Measurements from ENCODE around the gene CLCN2.

The CLCN2 gene

DNA sequence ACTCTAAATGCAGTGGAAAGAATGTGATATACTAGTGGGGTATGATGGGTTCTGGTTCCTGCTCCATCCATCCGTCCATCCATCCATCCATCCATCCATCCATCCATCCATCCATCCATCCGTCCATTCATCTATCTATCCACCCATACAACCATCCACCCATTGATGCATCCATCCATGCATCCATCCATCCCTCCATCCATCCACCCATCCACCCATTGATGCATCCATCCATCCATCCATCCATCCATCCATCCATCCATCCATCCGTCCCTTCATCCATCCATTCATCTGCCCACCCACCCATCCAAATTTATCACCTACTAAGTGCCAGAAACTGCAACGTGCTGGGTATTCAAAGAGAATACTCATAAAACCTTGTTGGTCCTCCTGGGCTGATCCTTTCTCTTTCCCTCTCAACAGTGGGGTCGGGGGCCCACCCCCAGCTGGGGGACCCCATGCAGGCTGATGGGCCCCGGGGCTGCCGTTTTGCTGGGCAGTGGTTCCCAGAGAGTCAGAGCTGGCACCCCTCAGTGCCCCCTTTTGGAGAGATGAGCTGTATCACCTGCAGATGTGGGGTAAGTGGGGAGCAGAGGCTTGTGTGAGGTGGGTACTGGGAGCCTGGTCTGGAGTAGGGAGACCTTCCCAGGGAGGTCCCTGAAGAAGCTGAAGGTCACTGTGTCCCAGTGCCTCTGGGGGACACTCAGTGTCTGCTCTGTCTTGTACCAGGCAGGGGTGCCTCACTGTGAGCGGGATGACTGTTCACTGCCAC lies 26.9 kb upstream of the CLCN2 start:
- WGBS (ENCODE audit: insufficient coverage, insufficient read length): no CpG with 5 or more reads among the region's 8 CpGs
- no peaks in the 10 kb centered on the region for H3K9me3 ChIP-seq (ENCODE audit: control insufficient read depth, insufficient read depth, low read length)
- no peaks in the 10 kb centered on the region for H3K4me1 ChIP-seq (ENCODE audit: control insufficient read depth, insufficient read depth, low read length)
- H3K27me3 ChIP-seq (ENCODE audit: control insufficient read depth, insufficient read depth, low read length): no peaks in the 10 kb centered on the region
- H3K4me3 ChIP-seq (ENCODE audit: low read length): no peak overlapping the region
- H3K36me3 ChIP-seq (ENCODE audit: control insufficient read depth, insufficient read depth, low read length): no peaks in the 10 kb centered on the region
- no peak overlapping the region for H3K27ac ChIP-seq (ENCODE audit: low read length)
- no peak for DNase-seq (ENCODE audit: low read depth, low spot score)

DNA sequence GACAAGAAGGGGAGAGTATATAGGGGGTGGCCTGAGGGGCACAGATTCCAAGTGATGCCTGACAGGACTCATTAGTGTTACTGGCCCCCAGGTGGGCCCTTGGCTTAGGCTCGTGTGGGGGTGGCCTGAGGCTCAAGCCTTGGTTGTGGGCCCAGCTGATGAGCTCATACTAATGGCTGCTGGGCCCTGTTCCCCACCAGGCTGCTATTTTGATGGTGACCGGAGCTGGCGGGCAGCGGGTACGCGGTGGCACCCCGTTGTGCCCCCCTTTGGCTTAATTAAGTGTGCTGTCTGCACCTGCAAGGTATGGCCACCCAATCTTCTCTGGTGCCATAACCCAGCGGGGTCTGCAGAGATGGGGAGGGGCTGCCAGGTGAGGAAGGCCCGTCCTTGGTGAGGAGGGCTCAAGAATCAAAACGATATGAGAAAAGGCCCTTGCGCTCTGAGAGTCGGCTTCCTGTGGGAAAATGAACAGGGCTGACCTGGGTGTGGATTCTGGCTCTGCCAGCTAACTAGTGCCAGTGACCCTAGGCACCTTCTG lies 25.8 kb upstream of the CLCN2 start:
- Histone ChIP-seq H3K27ac (ENCODE audit: low read length) (no peak overlapping the region), H3K4me3 (ENCODE audit: low read length) (no peak overlapping the region), H3K36me3 (ENCODE audit: control insufficient read depth, insufficient read depth, low read length) (no peaks in the 10 kb centered on the region), H3K9me3 (ENCODE audit: control insufficient read depth, insufficient read depth, low read length) (no peaks in the 10 kb centered on the region), H3K27me3 (ENCODE audit: control insufficient read depth, insufficient read depth, low read length) (peaks cover 2% of the 10 kb centered on the region; the same call in 1 of the 2 replicates), H3K4me1 (ENCODE audit: control insufficient read depth, insufficient read depth, low read length) (no peaks in the 10 kb centered on the region)
- WGBS (ENCODE audit: insufficient coverage, insufficient read length): no CpG with 5 or more reads among the region's 12 CpGs
- no peak for DNase-seq (ENCODE audit: low read depth, low spot score)

DNA sequence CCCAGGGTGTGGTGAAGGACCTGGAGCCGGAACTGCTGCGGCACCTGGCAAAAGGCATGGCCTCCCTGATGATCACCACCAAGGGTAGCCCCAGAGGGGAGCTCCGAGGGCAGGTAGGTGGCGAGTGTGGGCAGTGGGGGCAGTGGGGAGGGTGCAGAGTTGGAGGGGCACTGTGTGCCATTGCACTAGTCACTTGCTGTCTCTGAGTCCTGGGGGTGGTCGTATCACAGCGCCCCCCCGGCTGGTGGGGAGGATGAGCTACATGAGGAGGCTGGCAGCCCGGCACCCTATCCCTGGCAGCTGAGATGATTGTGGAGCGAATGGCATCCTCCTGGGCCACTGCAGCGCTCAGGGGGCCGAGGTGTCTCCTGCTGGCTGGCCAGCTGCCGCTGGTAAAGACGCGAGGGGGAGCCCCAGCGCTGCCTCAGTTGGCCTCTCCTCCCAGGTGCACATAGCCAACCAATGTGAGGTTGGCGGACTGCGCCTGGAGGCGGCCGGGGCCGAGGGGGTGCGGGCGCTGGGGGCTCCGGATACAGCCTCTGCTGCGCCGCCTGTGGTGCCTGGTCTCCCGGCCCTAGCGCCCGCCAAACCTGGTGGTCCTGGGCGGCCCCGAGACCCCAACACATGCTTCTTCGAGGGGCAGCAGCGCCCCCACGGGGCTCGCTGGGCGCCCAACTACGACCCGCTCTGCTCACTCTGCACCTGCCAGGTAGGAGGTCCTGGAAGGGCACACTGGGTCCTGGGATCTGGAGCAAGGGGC lies 24.8 kb upstream of the CLCN2 start:
- Histone ChIP-seq H3K36me3 (ENCODE audit: control insufficient read depth, insufficient read depth, low read length) (no peaks in the 10 kb centered on the region), H3K9me3 (ENCODE audit: control insufficient read depth, insufficient read depth, low read length) (no peaks in the 10 kb centered on the region), H3K4me3 (ENCODE audit: low read length) (no peak overlapping the region), H3K27me3 (ENCODE audit: control insufficient read depth, insufficient read depth, low read length) (peaks cover 12% of the 10 kb centered on the region), H3K27ac (ENCODE audit: low read length) (no peak overlapping the region), H3K4me1 (ENCODE audit: control insufficient read depth, insufficient read depth, low read length) (no peaks in the 10 kb centered on the region; the same call in 1 of the 2 replicates)
- DNase-seq (ENCODE audit: low read depth, low spot score): no peak
- WGBS (ENCODE audit: insufficient coverage, insufficient read length): no CpG with 5 or more reads among the region's 37 CpGs

DNA sequence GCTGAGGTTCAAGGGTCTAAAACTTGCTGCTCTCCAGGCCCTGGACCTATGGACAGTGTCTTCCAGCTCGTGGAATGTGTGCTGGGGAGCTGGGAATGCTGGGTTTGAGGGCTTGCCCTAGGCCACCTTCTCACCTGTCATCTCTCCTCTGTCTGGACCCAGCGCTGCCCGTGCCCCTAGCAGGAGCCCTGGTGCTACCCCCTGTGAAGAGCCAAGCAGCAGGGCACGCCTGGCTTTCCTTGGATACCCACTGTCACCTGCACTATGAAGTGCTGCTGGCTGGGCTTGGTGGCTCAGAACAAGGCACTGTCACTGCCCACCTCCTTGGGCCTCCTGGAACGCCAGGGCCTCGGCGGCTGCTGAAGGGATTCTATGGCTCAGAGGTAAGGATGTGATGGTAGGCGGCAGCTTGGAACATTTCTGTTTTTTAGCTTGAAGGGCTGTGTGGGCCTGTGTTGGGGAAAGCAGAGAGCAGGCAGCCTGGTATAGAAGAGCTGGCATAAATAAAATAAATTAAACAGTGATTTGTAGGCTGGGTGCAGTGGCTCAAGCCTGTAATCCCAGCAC lies 23.5 kb upstream of the CLCN2 start:
- no peak for DNase-seq (ENCODE audit: low read depth, low spot score)
- no CpG with 5 or more reads among the region's 8 CpGs for WGBS (ENCODE audit: insufficient coverage, insufficient read length)

DNA sequence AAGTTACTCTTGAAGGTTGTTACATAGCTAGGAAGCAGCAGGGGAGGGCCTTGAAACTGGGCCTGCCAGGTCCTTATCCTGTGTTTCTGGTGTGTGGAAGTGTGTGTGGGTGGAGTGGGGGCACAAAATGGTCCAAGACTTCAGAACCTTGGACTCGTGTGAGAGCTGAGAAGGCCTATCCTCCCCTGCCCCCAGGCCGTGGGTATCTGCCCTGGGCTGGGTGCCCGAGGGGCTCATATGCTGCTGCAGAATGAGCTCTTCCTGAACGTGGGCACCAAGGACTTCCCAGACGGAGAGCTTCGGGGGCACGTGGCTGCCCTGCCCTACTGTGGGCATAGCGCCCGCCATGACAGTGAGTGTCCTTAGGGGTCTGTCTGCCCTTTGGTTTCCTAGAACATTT lies 22.9 kb upstream of the CLCN2 start:
- Histone ChIP-seq H3K36me3 (ENCODE audit: control insufficient read depth, insufficient read depth, low read length) (no peaks in the 10 kb centered on the region), H3K4me1 (ENCODE audit: control insufficient read depth, insufficient read depth, low read length) (no peaks in the 10 kb centered on the region; the same call in 1 of the 2 replicates), H3K27me3 (ENCODE audit: control insufficient read depth, insufficient read depth, low read length) (peaks cover 22% of the 10 kb centered on the region), H3K4me3 (ENCODE audit: low read length) (no peak overlapping the region), H3K27ac (ENCODE audit: low read length) (no peak overlapping the region), H3K9me3 (ENCODE audit: control insufficient read depth, insufficient read depth, low read length) (no peaks in the 10 kb centered on the region)
- no CpG with 5 or more reads among the region's 9 CpGs for WGBS (ENCODE audit: insufficient coverage, insufficient read length)
- DNase-seq (ENCODE audit: low read depth, low spot score): no peak

More for the DNA sequence above, 23.5 kb upstream of the CLCN2 start:
- no peak overlapping the region for H3K4me3 ChIP-seq (ENCODE audit: low read length)
- no peak overlapping the region for H3K27ac ChIP-seq (ENCODE audit: low read length)
- no peaks in the 10 kb centered on the region for H3K9me3 ChIP-seq (ENCODE audit: control insufficient read depth, insufficient read depth, low read length)
- H3K36me3 ChIP-seq (ENCODE audit: control insufficient read depth, insufficient read depth, low read length): no peaks in the 10 kb centered on the region
- H3K4me1 ChIP-seq (ENCODE audit: control insufficient read depth, insufficient read depth, low read length): no peaks in the 10 kb centered on the region; the same call in 1 of the 2 replicates
- peaks cover 20% of the 10 kb centered on the region for H3K27me3 ChIP-seq (ENCODE audit: control insufficient read depth, insufficient read depth, low read length)

DNA sequence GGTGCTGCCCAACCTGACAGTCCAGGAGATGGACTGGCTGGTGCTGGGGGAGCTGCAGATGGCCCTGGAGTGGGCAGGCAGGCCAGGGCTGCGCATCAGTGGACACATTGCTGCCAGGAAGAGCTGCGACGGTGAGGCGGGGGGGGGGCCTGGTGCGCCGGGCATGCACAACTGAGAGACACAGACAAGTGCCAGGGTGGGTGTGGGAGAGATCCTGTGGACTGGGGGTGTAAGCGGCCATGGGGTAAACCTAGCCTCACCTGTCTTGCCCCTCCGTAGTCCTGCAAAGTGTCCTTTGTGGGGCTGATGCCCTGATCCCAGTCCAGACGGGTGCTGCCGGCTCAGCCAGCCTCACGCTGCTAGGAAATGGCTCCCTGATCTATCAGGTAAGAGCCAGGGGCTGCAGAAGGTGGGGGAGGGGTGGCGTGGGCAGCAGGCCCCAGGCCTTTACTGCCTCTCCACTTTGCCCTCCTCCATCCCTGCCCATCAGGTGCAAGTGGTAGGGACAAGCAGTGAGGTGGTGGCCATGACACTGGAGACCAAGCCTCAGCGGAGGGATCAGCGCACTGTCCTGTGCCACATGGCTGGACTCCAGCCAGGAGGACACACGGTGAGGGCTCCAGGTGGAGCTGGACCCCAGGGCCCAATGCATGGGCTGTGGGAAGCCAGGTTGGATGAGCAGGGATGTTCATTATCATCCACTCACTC lies 21.8 kb upstream of the CLCN2 start:
- no CpG with 5 or more reads among the region's 15 CpGs for WGBS (ENCODE audit: insufficient coverage, insufficient read length)
- H3K9me3 ChIP-seq (ENCODE audit: control insufficient read depth, insufficient read depth, low read length): no peaks in the 10 kb centered on the region
- no peak overlapping the region for H3K4me3 ChIP-seq (ENCODE audit: low read length)
- H3K27ac ChIP-seq (ENCODE audit: low read length): no peak overlapping the region
- no peak for DNase-seq (ENCODE audit: low read depth, low spot score)
- no peaks in the 10 kb centered on the region for H3K36me3 ChIP-seq (ENCODE audit: control insufficient read depth, insufficient read depth, low read length)
- no peaks in the 10 kb centered on the region; the same call in 1 of the 2 replicates for H3K4me1 ChIP-seq (ENCODE audit: control insufficient read depth, insufficient read depth, low read length)
- peaks cover 29% of the 10 kb centered on the region for H3K27me3 ChIP-seq (ENCODE audit: control insufficient read depth, insufficient read depth, low read length)

DNA sequence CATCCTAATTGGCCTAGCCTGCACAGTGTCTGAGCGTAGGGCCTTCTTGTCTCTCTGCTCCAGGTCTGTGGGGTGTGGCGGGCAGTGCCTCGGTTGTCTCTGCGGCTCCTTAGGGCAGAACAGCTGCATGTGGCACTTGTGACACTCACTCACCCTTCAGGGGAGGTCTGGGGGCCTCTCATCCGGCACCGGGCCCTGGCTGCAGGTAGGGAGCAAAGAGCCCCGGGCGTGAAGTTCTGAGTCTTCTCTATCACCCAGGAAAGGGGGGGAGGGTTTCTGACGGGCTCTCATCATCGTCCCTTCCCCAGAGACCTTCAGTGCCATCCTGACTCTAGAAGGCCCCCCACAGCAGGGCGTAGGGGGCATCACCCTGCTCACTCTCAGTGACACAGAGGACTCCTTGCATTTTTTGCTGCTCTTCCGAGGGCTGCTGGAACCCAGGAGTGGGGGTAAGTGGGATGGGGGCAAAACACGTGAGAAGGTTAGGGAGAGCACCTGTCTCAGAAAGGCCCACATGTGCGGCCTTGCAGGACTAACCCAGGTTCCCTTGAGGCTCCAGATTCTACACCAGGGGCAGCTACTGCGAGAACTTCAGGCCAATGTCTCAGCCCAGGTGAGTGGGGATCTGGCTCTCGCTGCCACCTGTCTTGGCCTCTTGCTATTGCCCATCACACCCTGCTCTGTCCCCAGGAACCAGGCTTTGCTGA lies 21.1 kb upstream of the CLCN2 start:
- Histone ChIP-seq H3K27ac (ENCODE audit: low read length) (no peak overlapping the region), H3K4me1 (ENCODE audit: control insufficient read depth, insufficient read depth, low read length) (peaks cover 2% of the 10 kb centered on the region), H3K4me3 (ENCODE audit: low read length) (no peak overlapping the region), H3K9me3 (ENCODE audit: control insufficient read depth, insufficient read depth, low read length) (no peaks in the 10 kb centered on the region), H3K27me3 (ENCODE audit: control insufficient read depth, insufficient read depth, low read length) (peaks cover 29% of the 10 kb centered on the region), H3K36me3 (ENCODE audit: control insufficient read depth, insufficient read depth, low read length) (no peaks in the 10 kb centered on the region)
- DNase-seq (ENCODE audit: low read depth, low spot score): no peak
- WGBS (ENCODE audit: insufficient coverage, insufficient read length): no CpG with 5 or more reads among the region's 16 CpGs

DNA sequence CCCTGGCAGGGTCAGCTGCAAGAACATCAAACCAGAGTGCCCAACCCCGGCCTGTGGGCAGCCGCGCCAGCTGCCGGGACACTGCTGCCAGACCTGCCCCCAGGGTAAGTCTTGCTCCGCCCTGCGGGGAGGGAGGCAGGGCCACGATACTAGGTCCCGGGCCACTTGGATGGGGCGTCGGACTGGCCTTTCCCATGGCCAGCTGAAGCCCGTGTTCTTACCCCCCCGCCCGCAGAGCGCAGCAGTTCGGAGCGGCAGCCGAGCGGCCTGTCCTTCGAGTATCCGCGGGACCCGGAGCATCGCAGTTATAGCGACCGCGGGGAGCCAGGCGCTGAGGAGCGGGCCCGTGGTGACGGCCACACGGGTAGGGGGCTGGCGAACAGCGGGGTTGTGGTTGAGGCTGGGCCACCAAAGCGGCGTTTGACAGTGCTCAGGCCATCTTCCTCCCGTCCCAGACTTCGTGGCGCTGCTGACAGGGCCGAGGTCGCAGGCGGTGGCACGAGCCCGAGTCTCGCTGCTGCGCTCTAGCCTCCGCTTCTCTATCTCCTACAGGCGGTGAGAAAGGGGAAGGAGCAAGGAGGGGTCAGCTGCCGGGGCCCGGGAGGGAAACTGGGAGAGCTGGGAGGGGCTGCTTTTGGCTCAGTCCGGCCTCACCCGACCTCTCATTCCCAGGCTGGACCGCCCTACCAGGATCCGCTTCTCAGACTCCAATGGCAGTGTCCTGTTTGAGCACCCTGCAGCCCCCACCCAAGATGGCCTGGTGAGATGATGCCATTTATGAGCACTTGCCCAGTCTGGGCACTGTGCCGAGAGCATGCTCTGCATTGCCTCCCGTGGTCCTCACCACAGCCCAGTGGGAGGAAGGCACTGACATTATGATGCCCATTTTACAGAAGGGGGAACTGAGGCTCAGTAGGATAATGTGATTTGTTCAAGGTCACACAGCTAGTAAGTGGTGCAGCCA lies 20.1 kb upstream of the CLCN2 start:
- no peaks in the 10 kb centered on the region for H3K9me3 ChIP-seq (ENCODE audit: control insufficient read depth, insufficient read depth, low read length)
- H3K4me1 ChIP-seq (ENCODE audit: control insufficient read depth, insufficient read depth, low read length): peaks cover 2% of the 10 kb centered on the region
- H3K27me3 ChIP-seq (ENCODE audit: control insufficient read depth, insufficient read depth, low read length): peaks cover 29% of the 10 kb centered on the region
- no peaks in the 10 kb centered on the region for H3K36me3 ChIP-seq (ENCODE audit: control insufficient read depth, insufficient read depth, low read length)
- no peak for DNase-seq (ENCODE audit: low read depth, low spot score)
- peak overlapping the region; percentile 20; the same call in 1 of the 2 replicates for H3K4me3 ChIP-seq (ENCODE audit: low read length)
- WGBS (ENCODE audit: insufficient coverage, insufficient read length): no CpG with 5 or more reads among the region's 55 CpGs
- H3K27ac ChIP-seq (ENCODE audit: low read length): no peak overlapping the region

Measured in iPS DF 6.9 (cell line).